HFF-Myc (cell line): ENCODE data around the gene PARK7.

Experiments used
- DNase-seq: peaks from one replicate; pipeline ENCODE4 v3.0.0-alpha.2; 2011; ENCODE audit warnings: low read depth; ENCODE audit errors: extremely low read depth
- H3K4me3 ChIP-seq: replicated peaks from 2 replicates; pipeline ENCODE4 v1.5.1; 2011; ENCODE audit warnings: low read depth, mild to moderate bottlenecking, control low read depth, low read length
- CTCF ChIP-seq: IDR thresholded peaks from 2 replicates; pipeline ENCODE4 v1.5.1; 2012; ENCODE audit warnings: mild to moderate bottlenecking, low read depth, low read length, control low read depth; ENCODE audit errors: missing control alignments

Gene PARK7

GRCh38 chr1:7984811-7985210 is 23.3 kb downstream of the PARK7 start:
- H3K4me3 ChIP-seq = no peak overlapping the region
- no peak for TF ChIP-seq CTCF
- no peak for DNase-seq

- H3K4me3 ChIP-seq = no peak overlapping the region
- no peak for DNase-seq
- TF ChIP-seq CTCF = no peak
These were observed 24.5 kb downstream of the PARK7 start for GRCh38 chr1:7985851-7986612.

GRCh38 chr1:7987528-7987927 is 26.0 kb downstream of the PARK7 start:
- H3K4me3 ChIP-seq = no peak overlapping the region
- no peak for TF ChIP-seq CTCF
- DNase-seq = no peak

- DNase-seq = no peak
- TF ChIP-seq CTCF = no peak
- H3K4me3 ChIP-seq = no peak overlapping the region
These were observed 27.1 kb downstream of the PARK7 start for GRCh38 chr1:7988576-7988975.

GRCh38 chr1:7989762-7990428 is 28.4 kb downstream of the PARK7 start:
- TF ChIP-seq CTCF = no peak
- no peak overlapping the region for H3K4me3 ChIP-seq
- DNase-seq = no peak

- no peak for DNase-seq
- no peak overlapping the region for H3K4me3 ChIP-seq
- TF ChIP-seq CTCF = no peak
These were observed 30.3 kb downstream of the PARK7 start for GRCh38 chr1:7991504-7992440.
